Testis (tissue), 2 donors: ENCODE data around the gene KRT28.

Source experiments
- CTCF ChIP-seq, 3 experiments: fragments of 450-650 bp in 2 of 3; fragments of 200-600 bp in 1 of 3; sonication (generic) in 1 of 3; IDR thresholded peaks; one replicate each; pipeline ENCODE4 v1.5.1; 2016 to 2019; ENCODE audit warnings: antibody characterized with exemption in 3 of 3, mild to moderate bottlenecking in 2 of 3, moderate library complexity in 1 of 3
- POLR2A ChIP-seq: fragments of 450-650 bp; IDR thresholded peaks from one replicate; pipeline ENCODE4 v1.6.1; 2017; ENCODE audit warnings: antibody characterized with exemption, mild to moderate bottlenecking, moderate library complexity

GRCh38 chr17:40836020-40836419 lies 36.3 kb upstream of the KRT28 start:
- TF ChIP-seq CTCF (IDR thresholded peaks at IDR 0.05), result no peak
- TF ChIP-seq POLR2A, result no peak
